Lower leg skin (tissue), 4 donors: Measurements from ENCODE around the gene C1D. TPM values are rescaled to one million over a fixed set of nuclear protein-coding genes. Genes with fewer than 3 reads are reported as not detected.

Source experiments
- DNase-seq, 2 donors: peaks; one replicate each; pipeline ENCODE4 v3.0.0-alpha.2; 2019; ENCODE audit warnings: low spot score in 2 of 2
- H3K4me3 ChIP-seq: fragments of 200-600 bp; sonication (generic); 2 replicates; pipeline ENCODE4 v1.5.1; 2017; ENCODE audit warnings: mild to moderate bottlenecking, low read depth; ENCODE audit not compliant: poor library complexity, severe bottlenecking
- POLR2A ChIP-seq, 2 donors: fragments of 450-650 bp; IDR thresholded peaks; one replicate each; pipeline ENCODE4 v1.6.1; 2016 to 2017; ENCODE audit warnings: antibody characterized with exemption in 2 of 2, mild to moderate bottlenecking in 1 of 2, moderate library complexity in 1 of 2
- WGBS, 2 donors: methylation state at CpG; one replicate each; pipeline ENCODE4 v1.1.5; 2018; 5-methylcytosine and 5-hydroxymethylcytosine counted together
- intact Hi-C: fragments of 100-400 bp; cut with DNase I; formaldehyde crosslinking; loops from one replicate; pipeline ENCODE4 v1.15.0; 2023; ENCODE audit warnings: low total_unique reads
- total RNA-seq, 4 donors: library from RNA; depleted of rRNA; stranded (reverse); fragments of >200 nt; gene quantifications; one replicate each; pipeline ENCODE4 v1.1.0, GENCODE V29; 2016
- TF ChIP-seq, protein P1 (sequence below), 3 donors: fragments of 450-650 bp; IDR thresholded peaks; one replicate each; pipeline ENCODE4 v1.5.1; 2016; ENCODE audit warnings: antibody characterized with exemption in 3 of 3, mild to moderate bottlenecking in 3 of 3, moderate library complexity in 2 of 3

The C1D gene
- total RNA-seq, 4 donors from 2014 or later, result 8.0 to 30.3 (median 14.7) TPM

DNA sequence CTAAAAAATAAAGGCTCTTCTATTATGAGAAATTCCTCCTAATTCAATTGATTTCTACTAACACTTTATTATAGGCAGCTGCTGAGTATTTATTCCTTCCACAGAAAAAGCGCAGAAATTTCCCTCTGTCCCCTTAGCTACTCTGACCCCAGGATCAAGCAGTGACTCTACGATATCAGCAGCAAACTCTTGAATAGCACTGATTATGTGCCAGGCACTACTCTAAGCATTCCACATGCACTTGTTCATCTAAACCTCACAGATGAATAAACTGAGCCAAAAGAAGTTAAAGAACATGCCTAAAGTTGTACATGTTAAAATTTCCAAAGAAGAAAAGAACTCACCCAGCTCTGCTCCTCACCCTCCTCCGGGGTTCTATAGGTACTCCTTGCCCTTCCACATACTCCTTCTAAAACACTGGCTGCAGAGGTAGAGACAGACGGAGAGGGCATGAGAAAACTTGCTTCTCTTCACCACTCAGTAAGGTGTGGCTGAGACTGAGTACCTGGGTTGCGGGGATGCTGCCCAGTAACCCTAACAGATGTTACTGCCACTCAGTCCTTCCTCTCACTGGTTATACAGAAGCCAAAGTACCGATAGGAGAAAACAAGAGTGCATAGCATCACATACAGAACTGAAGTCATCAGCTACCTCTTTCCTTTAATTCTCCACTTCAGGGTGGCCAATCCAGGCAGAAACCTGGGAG, 9.9 kb downstream of the C1D start:
- no peak for DNase-seq
- intact Hi-C loops, result no loop called here
- TF ChIP-seq, protein P1, sequence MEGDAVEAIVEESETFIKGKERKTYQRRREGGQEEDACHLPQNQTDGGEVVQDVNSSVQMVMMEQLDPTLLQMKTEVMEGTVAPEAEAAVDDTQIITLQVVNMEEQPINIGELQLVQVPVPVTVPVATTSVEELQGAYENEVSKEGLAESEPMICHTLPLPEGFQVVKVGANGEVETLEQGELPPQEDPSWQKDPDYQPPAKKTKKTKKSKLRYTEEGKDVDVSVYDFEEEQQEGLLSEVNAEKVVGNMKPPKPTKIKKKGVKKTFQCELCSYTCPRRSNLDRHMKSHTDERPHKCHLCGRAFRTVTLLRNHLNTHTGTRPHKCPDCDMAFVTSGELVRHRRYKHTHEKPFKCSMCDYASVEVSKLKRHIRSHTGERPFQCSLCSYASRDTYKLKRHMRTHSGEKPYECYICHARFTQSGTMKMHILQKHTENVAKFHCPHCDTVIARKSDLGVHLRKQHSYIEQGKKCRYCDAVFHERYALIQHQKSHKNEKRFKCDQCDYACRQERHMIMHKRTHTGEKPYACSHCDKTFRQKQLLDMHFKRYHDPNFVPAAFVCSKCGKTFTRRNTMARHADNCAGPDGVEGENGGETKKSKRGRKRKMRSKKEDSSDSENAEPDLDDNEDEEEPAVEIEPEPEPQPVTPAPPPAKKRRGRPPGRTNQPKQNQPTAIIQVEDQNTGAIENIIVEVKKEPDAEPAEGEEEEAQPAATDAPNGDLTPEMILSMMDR (IDR thresholded peaks at IDR 0.05), result no peak
- TF ChIP-seq POLR2A (IDR thresholded peaks at IDR 0.05), result no peak
- WGBS, 2 donors, result 66 to 70% methylated on average over 6 of the region's 6 CpGs
- H3K4me3 ChIP-seq, result no peak overlapping the region

DNA sequence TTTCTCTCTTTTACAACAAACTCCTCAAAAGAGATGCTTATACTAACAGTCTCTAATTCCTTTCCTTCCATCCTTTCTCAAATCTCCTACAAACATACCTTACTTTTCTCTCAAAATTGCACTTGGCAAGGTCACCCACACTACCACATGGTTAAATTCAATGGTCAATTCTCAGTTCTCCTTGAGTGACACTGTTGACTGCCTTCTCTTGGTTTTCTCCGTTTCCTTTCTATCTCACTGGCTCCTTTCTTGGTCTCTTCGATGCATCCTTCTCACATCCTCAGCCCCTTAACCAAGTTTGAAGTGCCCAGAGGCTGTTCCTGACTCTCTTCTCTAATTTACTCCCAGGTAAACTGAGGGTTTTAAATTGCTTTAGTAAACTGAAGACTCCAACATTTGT, 12.5 kb downstream of the C1D start:
- TF ChIP-seq, protein P1 (IDR thresholded peaks at IDR 0.05), result no peak
- no peak for TF ChIP-seq POLR2A (IDR thresholded peaks at IDR 0.05)
- intact Hi-C loops, result no loop called here
- no peak for DNase-seq
- 92 to 98% methylated on average over 2 of the region's 2 CpGs for WGBS, 2 donors
- no peak overlapping the region for H3K4me3 ChIP-seq

DNA sequence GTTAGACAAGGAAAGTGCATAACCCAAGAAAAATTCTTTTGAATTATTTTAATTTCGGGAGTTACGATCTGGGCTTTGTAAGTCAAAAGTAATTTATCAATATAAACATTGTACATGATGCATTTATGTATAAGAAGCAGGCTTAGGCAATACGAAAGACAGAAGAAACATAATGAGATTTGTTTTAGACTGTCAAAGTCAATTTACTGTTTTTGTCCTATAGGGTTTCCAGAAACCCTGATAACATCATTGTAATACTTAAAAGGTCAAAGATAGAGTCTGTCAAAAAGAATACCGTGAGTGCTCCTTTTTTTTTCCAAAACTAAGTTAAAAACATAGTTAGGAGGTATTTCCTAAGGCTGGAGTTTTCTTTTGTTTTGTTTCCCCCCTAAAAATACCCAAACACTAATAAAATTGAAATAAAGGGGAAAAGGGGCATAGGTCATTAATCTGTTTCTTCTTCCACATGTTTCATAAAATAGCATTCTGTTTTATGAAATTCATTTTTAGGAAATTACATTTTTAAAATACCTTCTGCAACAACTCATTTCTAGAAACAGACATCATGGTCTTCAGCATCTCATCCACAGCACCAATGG, 16.1 kb downstream of the C1D start:
- intact Hi-C loops, result no loop called here

DNA sequence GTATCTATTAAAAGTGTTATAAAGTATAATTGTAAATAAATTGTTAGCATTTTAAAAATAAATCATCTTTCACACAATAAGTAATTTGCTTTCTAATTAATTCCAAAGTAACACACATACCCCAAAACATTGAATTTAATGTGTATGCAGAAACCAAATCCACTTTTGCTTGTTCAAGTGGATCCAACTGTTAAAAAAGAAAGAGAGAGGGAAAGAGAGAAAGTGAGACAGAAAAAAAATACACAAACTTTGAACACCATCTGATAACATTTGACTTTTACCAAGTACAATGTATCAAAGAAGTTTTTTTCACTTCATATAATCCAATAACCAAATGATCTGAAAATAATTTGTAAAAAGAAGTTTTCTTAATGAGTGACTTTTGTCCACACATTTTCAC, 16.6 kb downstream of the C1D start:
- no peak for DNase-seq
- no peak overlapping the region for H3K4me3 ChIP-seq
- intact Hi-C loops, result no loop called here
- TF ChIP-seq POLR2A (IDR thresholded peaks at IDR 0.05), result no peak
- TF ChIP-seq, protein P1 (IDR thresholded peaks at IDR 0.05), result no peak

More for the DNA sequence above, 16.1 kb downstream of the C1D start:
- WGBS, 2 donors, result 77 to 82% methylated on average over 4 of the region's 4 CpGs
- H3K4me3 ChIP-seq, result no peak overlapping the region
- DNase-seq, result no peak
- TF ChIP-seq POLR2A (IDR thresholded peaks at IDR 0.05), result no peak
- TF ChIP-seq, protein P1 (IDR thresholded peaks at IDR 0.05), result no peak

DNA sequence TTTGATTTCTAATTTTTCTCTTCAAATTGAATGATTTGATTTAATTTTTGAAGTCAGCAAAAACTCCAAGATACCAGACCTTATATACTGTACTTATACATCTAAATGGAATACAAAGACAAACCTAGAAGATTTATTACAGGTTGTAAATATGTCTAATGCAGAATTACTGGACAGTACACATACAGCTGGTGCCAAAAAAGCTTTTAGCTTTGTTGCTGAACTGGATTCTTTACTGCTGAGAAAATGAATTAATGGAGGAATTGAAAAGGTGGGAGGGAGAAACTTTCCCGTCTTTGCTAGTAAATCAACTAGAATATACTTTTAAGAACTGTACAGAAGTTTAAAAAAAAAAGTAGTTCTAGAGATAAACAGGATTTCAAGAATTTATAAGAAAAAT, 17.5 kb downstream of the C1D start:
- H3K4me3 ChIP-seq, result no peak overlapping the region
- DNase-seq, result no peak
- intact Hi-C loops, result no loop called here
- TF ChIP-seq, protein P1 (IDR thresholded peaks at IDR 0.05), result no peak
- TF ChIP-seq POLR2A (IDR thresholded peaks at IDR 0.05), result no peak
- 75 to 82% methylated on average over 1 of the region's 1 CpG for WGBS, 2 donors
